SK-N-SH treated with all-trans-retinoic acid at 6 μM for 48 hours (cell line): Measurements from ENCODE around the gene GJD2.

Source experiments
- ATAC-seq: fragments of 200-7000 bp; cut with Tn5 transposase; 3 replicates; pipeline ENCODE4 v1.9.1; 2020; ENCODE audit warnings: mild to moderate bottlenecking, moderate library complexity
- ARNTL ChIP-seq: fragments of 450-650 bp; formaldehyde crosslinking; IDR thresholded peaks from 2 replicates; pipeline ENCODE4 v1.5.0; 2020; ENCODE audit warnings: low read depth, mild to moderate bottlenecking, moderate library complexity, borderline replicate concordance
- BACH2 ChIP-seq: fragments of 250-450 bp; sonication (Bioruptor Pico); IDR thresholded peaks from 2 replicates; pipeline ENCODE4 v1.9.0; 2021; ENCODE audit warnings: mild to moderate bottlenecking, borderline replicate concordance
- CSDC2 ChIP-seq: fragments of 250-450 bp; sonication (Bioruptor Pico); IDR thresholded peaks from 2 replicates; pipeline ENCODE4 v1.5.0; 2020; ENCODE audit warnings: mild to moderate bottlenecking, moderate library complexity
- ESRRG ChIP-seq: fragments of 250-450 bp; sonication (Bioruptor Pico); IDR thresholded peaks from 2 replicates; pipeline ENCODE4 v1.6.1; 2021; ENCODE audit warnings: mild to moderate bottlenecking
- GLIS3 ChIP-seq: fragments of 250-450 bp; sonication (Bioruptor Pico); IDR thresholded peaks from 2 replicates; pipeline ENCODE4 v1.5.0; 2020; ENCODE audit warnings: mild to moderate bottlenecking, moderate library complexity
- ISL1 ChIP-seq: fragments of 250-450 bp; sonication (Bioruptor Pico); IDR thresholded peaks from 2 replicates; pipeline ENCODE4 v2.1.2; 2022; ENCODE audit warnings: mild to moderate bottlenecking, moderate library complexity
- OSR1 ChIP-seq: fragments of 250-450 bp; sonication (Bioruptor Pico); IDR thresholded peaks from 2 replicates; pipeline ENCODE4 v1.8.0; 2022; ENCODE audit warnings: moderate library complexity, mild to moderate bottlenecking, inconsistent platforms
- PPARA ChIP-seq: fragments of 250-450 bp; sonication (Bioruptor Pico); IDR thresholded peaks from 2 replicates; pipeline ENCODE4 v1.5.0; 2020; ENCODE audit warnings: mild to moderate bottlenecking, borderline replicate concordance
- RARB ChIP-seq: fragments of 250-450 bp; sonication (Bioruptor Pico); IDR thresholded peaks from 2 replicates; pipeline ENCODE4 v1.8.0; 2021; ENCODE audit warnings: mild to moderate bottlenecking, moderate library complexity
- SNAI2 ChIP-seq: fragments of 250-450 bp; sonication (Bioruptor Pico); IDR thresholded peaks from 2 replicates; pipeline ENCODE4 v1.5.0; 2020; ENCODE audit warnings: mild to moderate bottlenecking, moderate library complexity
- TCF4 ChIP-seq: fragments of 250-450 bp; sonication (Bioruptor Pico); IDR thresholded peaks from 2 replicates; pipeline ENCODE4 v1.8.0; 2021; ENCODE audit warnings: mild to moderate bottlenecking, moderate library complexity, borderline replicate concordance
- TOX ChIP-seq: fragments of 250-450 bp; sonication (Bioruptor Pico); IDR thresholded peaks from 2 replicates; pipeline ENCODE4 v1.8.0; 2021; ENCODE audit warnings: mild to moderate bottlenecking, moderate library complexity, borderline replicate concordance
- ZC3H10 ChIP-seq: fragments of 250-450 bp; sonication (Bioruptor Pico); IDR thresholded peaks from 2 replicates; pipeline ENCODE4 v1.5.1; 2021; ENCODE audit warnings: mild to moderate bottlenecking, moderate library complexity
- ZFP3 ChIP-seq: fragments of 250-450 bp; sonication (Bioruptor Pico); IDR thresholded peaks from 2 replicates; pipeline ENCODE4 v1.5.0; 2020; ENCODE audit warnings: mild to moderate bottlenecking, moderate library complexity
- ZFP30 ChIP-seq: fragments of 450-650 bp; formaldehyde crosslinking; IDR thresholded peaks from 2 replicates; pipeline ENCODE4 v1.5.0; 2022; ENCODE audit warnings: mild to moderate bottlenecking, moderate library complexity
- ZNF565 ChIP-seq: fragments of 450-650 bp; formaldehyde crosslinking; conservative IDR thresholded peaks from 2 replicates; pipeline ENCODE4 v1.5.0; 2020; ENCODE audit warnings: low read depth, mild to moderate bottlenecking, moderate library complexity
- ZNF70 ChIP-seq: fragments of 450-650 bp; formaldehyde crosslinking; IDR thresholded peaks from 2 replicates; pipeline ENCODE4 v1.5.0; 2020; ENCODE audit warnings: mild to moderate bottlenecking, moderate library complexity
- ZNF8 ChIP-seq: fragments of 450-650 bp; formaldehyde crosslinking; IDR thresholded peaks from 2 replicates; pipeline ENCODE4 v1.5.0; 2020; ENCODE audit warnings: mild to moderate bottlenecking, moderate library complexity
- TF ChIP-seq, protein P1 (sequence below): fragments of 250-450 bp; sonication (Bioruptor Pico); IDR thresholded peaks from 2 replicates; pipeline ENCODE4 v1.5.1; 2021; ENCODE audit warnings: mild to moderate bottlenecking, moderate library complexity
- TF ChIP-seq, protein P2 (sequence below): fragments of 250-450 bp; sonication (Bioruptor Pico); IDR thresholded peaks from 2 replicates; pipeline ENCODE4 v1.5.1; 2020; ENCODE audit warnings: low read depth, mild to moderate bottlenecking, moderate library complexity
- TF ChIP-seq, protein P3 (sequence below): fragments of 250-450 bp; sonication (Bioruptor Pico); IDR thresholded peaks from 2 replicates; pipeline ENCODE4 v1.8.0; 2020; ENCODE audit warnings: mild to moderate bottlenecking, moderate library complexity, borderline replicate concordance
- TF ChIP-seq, protein P4 (sequence below): fragments of 250-450 bp; sonication (Bioruptor Pico); IDR thresholded peaks from 2 replicates; pipeline ENCODE4 v1.5.0; 2020; ENCODE audit warnings: mild to moderate bottlenecking, moderate library complexity
- TF ChIP-seq, protein P5 (sequence below): fragments of 250-450 bp; sonication (Bioruptor Pico); IDR thresholded peaks from 2 replicates; pipeline ENCODE4 v1.8.0; 2021; ENCODE audit warnings: low read depth, mild to moderate bottlenecking, moderate library complexity, borderline replicate concordance

Gene GJD2

DNA sequence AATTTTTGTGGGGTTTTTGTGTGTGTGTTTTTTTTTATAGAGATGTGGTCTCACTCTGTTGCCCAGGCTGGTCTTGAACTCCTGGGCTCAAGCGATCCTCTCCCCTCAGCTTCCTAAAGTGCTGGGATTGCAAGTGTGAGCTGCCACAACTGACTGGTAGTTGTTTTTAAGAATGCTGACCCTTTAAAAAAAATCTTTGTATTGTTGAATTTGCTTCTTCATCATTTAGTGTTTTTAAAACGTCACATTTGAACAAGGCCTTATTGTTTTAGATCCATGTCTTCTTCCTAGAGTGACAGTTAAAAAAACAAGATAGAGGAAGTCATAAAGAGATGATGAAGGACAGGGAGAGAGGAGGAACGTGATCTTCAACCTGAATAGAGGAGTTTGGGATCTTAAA lies 24.1 kb downstream of the GJD2 start:
- no peak for ATAC-seq
- no peak for TF ChIP-seq TCF4 (CRISPR knock-in tag)
- TF ChIP-seq OSR1 (CRISPR knock-in tag), result no peak
- no peak for TF ChIP-seq CSDC2 (CRISPR knock-in tag)
- TF ChIP-seq ARNTL (CRISPR knock-in tag), result no peak
- TF ChIP-seq, protein P1, sequence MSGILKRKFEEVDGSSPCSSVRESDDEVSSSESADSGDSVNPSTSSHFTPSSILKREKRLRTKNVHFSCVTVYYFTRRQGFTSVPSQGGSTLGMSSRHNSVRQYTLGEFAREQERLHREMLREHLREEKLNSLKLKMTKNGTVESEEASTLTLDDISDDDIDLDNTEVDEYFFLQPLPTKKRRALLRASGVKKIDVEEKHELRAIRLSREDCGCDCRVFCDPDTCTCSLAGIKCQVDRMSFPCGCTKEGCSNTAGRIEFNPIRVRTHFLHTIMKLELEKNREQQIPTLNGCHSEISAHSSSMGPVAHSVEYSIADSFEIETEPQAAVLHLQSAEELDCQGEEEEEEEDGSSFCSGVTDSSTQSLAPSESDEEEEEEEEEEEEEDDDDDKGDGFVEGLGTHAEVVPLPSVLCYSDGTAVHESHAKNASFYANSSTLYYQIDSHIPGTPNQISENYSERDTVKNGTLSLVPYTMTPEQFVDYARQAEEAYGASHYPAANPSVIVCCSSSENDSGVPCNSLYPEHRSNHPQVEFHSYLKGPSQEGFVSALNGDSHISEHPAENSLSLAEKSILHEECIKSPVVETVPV (CRISPR knock-in tag), result no peak
- no peak for TF ChIP-seq ZC3H10
- TF ChIP-seq ZFP30, result no peak
- no peak for TF ChIP-seq TOX (CRISPR knock-in tag)
- TF ChIP-seq SNAI2 (CRISPR knock-in tag), result no peak
- TF ChIP-seq RARB, result no peak
- TF ChIP-seq ZNF565 (CRISPR knock-in tag), result no peak
- TF ChIP-seq GLIS3 (CRISPR knock-in tag), result no peak
- TF ChIP-seq PPARA (CRISPR knock-in tag), result no peak
- TF ChIP-seq ZNF8 (CRISPR knock-in tag), result no peak
- TF ChIP-seq, protein P2, sequence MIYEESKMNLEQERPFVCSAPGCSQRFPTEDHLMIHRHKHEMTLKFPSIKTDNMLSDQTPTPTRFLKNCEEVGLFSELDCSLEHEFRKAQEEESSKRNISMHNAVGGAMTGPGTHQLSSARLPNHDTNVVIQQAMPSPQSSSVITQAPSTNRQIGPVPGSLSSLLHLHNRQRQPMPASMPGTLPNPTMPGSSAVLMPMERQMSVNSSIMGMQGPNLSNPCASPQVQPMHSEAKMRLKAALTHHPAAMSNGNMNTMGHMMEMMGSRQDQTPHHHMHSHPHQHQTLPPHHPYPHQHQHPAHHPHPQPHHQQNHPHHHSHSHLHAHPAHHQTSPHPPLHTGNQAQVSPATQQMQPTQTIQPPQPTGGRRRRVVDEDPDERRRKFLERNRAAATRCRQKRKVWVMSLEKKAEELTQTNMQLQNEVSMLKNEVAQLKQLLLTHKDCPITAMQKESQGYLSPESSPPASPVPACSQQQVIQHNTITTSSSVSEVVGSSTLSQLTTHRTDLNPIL, result no peak
- no peak for TF ChIP-seq ZNF70 (CRISPR knock-in tag)
- no peak for TF ChIP-seq ISL1
- TF ChIP-seq, protein P3, sequence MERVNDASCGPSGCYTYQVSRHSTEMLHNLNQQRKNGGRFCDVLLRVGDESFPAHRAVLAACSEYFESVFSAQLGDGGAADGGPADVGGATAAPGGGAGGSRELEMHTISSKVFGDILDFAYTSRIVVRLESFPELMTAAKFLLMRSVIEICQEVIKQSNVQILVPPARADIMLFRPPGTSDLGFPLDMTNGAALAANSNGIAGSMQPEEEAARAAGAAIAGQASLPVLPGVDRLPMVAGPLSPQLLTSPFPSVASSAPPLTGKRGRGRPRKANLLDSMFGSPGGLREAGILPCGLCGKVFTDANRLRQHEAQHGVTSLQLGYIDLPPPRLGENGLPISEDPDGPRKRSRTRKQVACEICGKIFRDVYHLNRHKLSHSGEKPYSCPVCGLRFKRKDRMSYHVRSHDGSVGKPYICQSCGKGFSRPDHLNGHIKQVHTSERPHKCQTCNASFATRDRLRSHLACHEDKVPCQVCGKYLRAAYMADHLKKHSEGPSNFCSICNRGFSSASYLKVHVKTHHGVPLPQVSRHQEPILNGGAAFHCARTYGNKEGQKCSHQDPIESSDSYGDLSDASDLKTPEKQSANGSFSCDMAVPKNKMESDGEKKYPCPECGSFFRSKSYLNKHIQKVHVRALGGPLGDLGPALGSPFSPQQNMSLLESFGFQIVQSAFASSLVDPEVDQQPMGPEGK (CRISPR knock-in tag), result no peak
- TF ChIP-seq, protein P4, sequence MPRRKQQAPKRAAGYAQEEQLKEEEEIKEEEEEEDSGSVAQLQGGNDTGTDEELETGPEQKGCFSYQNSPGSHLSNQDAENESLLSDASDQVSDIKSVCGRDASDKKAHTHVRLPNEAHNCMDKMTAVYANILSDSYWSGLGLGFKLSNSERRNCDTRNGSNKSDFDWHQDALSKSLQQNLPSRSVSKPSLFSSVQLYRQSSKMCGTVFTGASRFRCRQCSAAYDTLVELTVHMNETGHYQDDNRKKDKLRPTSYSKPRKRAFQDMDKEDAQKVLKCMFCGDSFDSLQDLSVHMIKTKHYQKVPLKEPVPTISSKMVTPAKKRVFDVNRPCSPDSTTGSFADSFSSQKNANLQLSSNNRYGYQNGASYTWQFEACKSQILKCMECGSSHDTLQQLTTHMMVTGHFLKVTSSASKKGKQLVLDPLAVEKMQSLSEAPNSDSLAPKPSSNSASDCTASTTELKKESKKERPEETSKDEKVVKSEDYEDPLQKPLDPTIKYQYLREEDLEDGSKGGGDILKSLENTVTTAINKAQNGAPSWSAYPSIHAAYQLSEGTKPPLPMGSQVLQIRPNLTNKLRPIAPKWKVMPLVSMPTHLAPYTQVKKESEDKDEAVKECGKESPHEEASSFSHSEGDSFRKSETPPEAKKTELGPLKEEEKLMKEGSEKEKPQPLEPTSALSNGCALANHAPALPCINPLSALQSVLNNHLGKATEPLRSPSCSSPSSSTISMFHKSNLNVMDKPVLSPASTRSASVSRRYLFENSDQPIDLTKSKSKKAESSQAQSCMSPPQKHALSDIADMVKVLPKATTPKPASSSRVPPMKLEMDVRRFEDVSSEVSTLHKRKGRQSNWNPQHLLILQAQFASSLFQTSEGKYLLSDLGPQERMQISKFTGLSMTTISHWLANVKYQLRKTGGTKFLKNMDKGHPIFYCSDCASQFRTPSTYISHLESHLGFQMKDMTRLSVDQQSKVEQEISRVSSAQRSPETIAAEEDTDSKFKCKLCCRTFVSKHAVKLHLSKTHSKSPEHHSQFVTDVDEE (CRISPR knock-in tag), result no peak
- TF ChIP-seq, protein P5, sequence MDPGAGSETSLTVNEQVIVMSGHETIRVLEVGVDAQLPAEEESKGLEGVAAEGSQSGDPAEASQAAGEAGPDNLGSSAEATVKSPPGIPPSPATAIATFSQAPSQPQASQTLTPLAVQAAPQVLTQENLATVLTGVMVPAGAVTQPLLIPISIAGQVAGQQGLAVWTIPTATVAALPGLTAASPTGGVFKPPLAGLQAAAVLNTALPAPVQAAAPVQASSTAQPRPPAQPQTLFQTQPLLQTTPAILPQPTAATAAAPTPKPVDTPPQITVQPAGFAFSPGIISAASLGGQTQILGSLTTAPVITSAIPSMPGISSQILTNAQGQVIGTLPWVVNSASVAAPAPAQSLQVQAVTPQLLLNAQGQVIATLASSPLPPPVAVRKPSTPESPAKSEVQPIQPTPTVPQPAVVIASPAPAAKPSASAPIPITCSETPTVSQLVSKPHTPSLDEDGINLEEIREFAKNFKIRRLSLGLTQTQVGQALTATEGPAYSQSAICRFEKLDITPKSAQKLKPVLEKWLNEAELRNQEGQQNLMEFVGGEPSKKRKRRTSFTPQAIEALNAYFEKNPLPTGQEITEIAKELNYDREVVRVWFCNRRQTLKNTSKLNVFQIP, result no peak

DNA sequence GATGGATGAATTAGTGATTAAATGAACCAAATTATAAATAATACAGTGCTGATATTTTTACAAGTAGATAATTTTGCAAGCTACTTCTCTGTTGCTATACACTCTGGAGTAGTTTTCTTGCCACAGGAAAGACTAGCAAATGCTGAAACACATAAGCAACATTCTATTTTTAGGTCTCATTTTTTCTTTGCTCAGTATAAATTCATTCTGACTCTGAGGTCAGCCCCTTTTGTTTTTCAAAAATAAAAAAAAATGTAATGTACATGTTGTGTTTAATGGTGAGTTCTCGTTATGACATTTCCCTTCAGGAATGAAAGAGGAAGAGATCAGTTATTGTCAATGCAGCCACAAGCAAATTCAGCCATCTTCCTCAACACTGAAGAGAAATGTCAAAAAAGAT lies 24.9 kb downstream of the GJD2 start:
- no peak for ATAC-seq
- TF ChIP-seq, protein P2, result no peak
- no peak for TF ChIP-seq ISL1
- no peak for TF ChIP-seq SNAI2 (CRISPR knock-in tag)
- no peak for TF ChIP-seq RARB
- TF ChIP-seq ZNF8 (CRISPR knock-in tag), result no peak
- TF ChIP-seq ZFP3 (CRISPR knock-in tag), result no peak
- TF ChIP-seq ARNTL (CRISPR knock-in tag), result no peak
- no peak for TF ChIP-seq ZNF565 (CRISPR knock-in tag)

DNA sequence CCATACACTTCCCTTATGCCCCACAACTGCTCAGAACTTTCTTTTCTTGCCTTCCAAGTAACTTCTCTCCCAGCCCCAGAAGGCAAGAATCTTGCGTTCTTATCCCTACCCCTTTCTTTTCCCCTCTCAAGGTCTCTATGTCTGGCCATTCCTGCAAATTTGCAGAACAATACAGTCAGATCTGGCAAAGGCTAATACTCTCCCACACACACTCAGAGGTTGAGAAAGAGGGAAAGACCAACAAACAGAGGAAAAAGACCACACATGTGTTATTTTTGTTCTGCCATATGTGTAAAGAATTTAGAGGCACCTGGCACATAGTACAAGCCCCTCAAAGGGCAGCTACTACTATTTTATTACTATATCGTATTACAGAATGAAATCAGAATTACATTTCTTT lies 25.7 kb downstream of the GJD2 start:
- ATAC-seq, result no peak
- TF ChIP-seq ZNF565 (CRISPR knock-in tag), result no peak
- no peak for TF ChIP-seq ARNTL (CRISPR knock-in tag)
- TF ChIP-seq, protein P4 (CRISPR knock-in tag), result no peak
- TF ChIP-seq ZC3H10, result no peak
- TF ChIP-seq, protein P1 (CRISPR knock-in tag), result no peak
- TF ChIP-seq ZNF8 (CRISPR knock-in tag), result no peak
- TF ChIP-seq SNAI2 (CRISPR knock-in tag), result no peak
- TF ChIP-seq BACH2, result no peak
- TF ChIP-seq CSDC2 (CRISPR knock-in tag), result no peak
- no peak for TF ChIP-seq GLIS3 (CRISPR knock-in tag)
- TF ChIP-seq RARB, result no peak
- no peak for TF ChIP-seq ESRRG (CRISPR knock-in tag)
